CD4-positive, CD25-positive, alpha-beta regulatory T cell (primary cell): Measurements from ENCODE around the gene SEC14L2. TPM values are rescaled to one million over a fixed set of nuclear protein-coding genes. Genes with fewer than 3 reads are reported as not detected.

Source experiments
- ATAC-seq, 2 donors: fragments of 150-1000 bp; cut with Tn5 transposase; one replicate each; pipeline ENCODE4 v1.10.0; 2021; ENCODE audit warnings: low read depth in 2 of 2, moderate number of reproducible peaks in 2 of 2, moderate library complexity in 1 of 2
- DNase-seq, 3 donors: peaks; one replicate each; pipeline versions ENCODE4 v3.0.0 to v3.0.0-alpha.2; 2012 to 2022; ENCODE audit warnings: mixed read lengths in 1 of 3
- H3K27ac ChIP-seq: one replicate; pipeline ENCODE4 v1.7.0; 2013; ENCODE audit warnings: mild to moderate bottlenecking, low read length; ENCODE audit not compliant: insufficient read depth, poor library complexity, severe bottlenecking
- H3K27me3 ChIP-seq: one replicate; pipeline ENCODE4 v1.7.0; 2013; ENCODE audit warnings: low read length; ENCODE audit not compliant: control insufficient read depth, insufficient read depth
- H3K36me3 ChIP-seq: one replicate; pipeline ENCODE4 v1.7.0; 2013; ENCODE audit warnings: mild to moderate bottlenecking, low read length, moderate library complexity; ENCODE audit not compliant: control insufficient read depth, insufficient read depth
- H3K4me1 ChIP-seq: 2 replicates; pipeline ENCODE4 v1.7.0; 2013; ENCODE audit warnings: mild to moderate bottlenecking, low read length; ENCODE audit not compliant: insufficient read depth, control insufficient read depth, poor library complexity, severe bottlenecking
- H3K4me3 ChIP-seq: one replicate; pipeline ENCODE4 v1.7.0; 2013; ENCODE audit warnings: low read depth, mild to moderate bottlenecking, low read length, moderate library complexity
- H3K9me3 ChIP-seq, 2 experiments: 1 replicate in 1 of 2; 2 replicates in 1 of 2; pipeline ENCODE4 v1.7.0; 2013; ENCODE audit warnings: low read length in 2 of 2, mild to moderate bottlenecking in 1 of 2, moderate library complexity in 1 of 2; ENCODE audit not compliant: control insufficient read depth in 2 of 2
- H3K27ac Mint-ChIP-seq, 3 donors: one replicate each; pipeline ENCODE4 v1.8.0; 2020 to 2022; ENCODE audit warnings: mild to moderate bottlenecking in 3 of 3, mixed read lengths in 3 of 3, moderate library complexity in 2 of 3
- H3K27me3 Mint-ChIP-seq: one replicate; pipeline ENCODE4 v1.8.0; 2022; ENCODE audit warnings: mild to moderate bottlenecking, mixed read lengths
- H3K36me3 Mint-ChIP-seq: one replicate; pipeline ENCODE4 v1.8.0; 2020; ENCODE audit warnings: mixed read lengths
- H3K4me1 Mint-ChIP-seq, 4 donors: one replicate each; pipeline ENCODE4 v1.8.0; 2020 to 2022; ENCODE audit warnings: mixed read lengths in 4 of 4, mild to moderate bottlenecking in 1 of 4
- H3K4me3 Mint-ChIP-seq, 4 donors: one replicate each; pipeline ENCODE4 v1.8.0; 2020 to 2022; ENCODE audit warnings: mild to moderate bottlenecking in 4 of 4, mixed read lengths in 4 of 4, moderate library complexity in 3 of 4
- H3K9me3 Mint-ChIP-seq, 7 donors: one replicate each; pipeline ENCODE4 v1.8.0; 2020 to 2022; ENCODE audit warnings: mixed read lengths in 7 of 7, mild to moderate bottlenecking in 3 of 7, moderate library complexity in 2 of 7
- polyA plus RNA-seq, 4 donors: library from polyadenylated mRNA; unstranded; fragments of 300-500 nt; fragmentation: Illumina TruSeq; gene quantifications; one replicate each; pipeline ENCODE4 v1.2.3, GENCODE V29; 2021
- total RNA-seq: library from RNA; stranded (reverse); gene quantifications from one replicate; pipeline ENCODE4 v1.2.3, GENCODE V29; 2022

SEC14L2 gene
- 69.0 TPM for total RNA-seq
- polyA plus RNA-seq, result 1 to 10 TPM; 3.1 to 5.8 (median 3.7) TPM

GRCh38 chr22:30396871-30397655 is at the start of gene SEC14L2:
Gene SEC14L2 (plus strand): TSS chr22:30397018. CDS start chr22:30397117, 99 bp downstream.
- Mint-ChIP-seq H3K27me3 (peaks cover 24% of the 10 kb centered on the region), H3K27ac (peak within 1 kb of the TSS; percentile 38 to 76 (median 66)), H3K4me3 (peak within 1 kb of the TSS; percentile 80 to 94 (median 84)), H3K9me3 (peaks cover 0 to 1% (median 0%) of the 10 kb centered on the region in 7 donors), H3K4me1 (peaks cover 0 to 32% (median 20%) of the 10 kb centered on the region in 4 donors), H3K36me3 (no peaks in the 10 kb centered on the region)
- DNase-seq (peak; percentile 28 to 49 (median 38)), ATAC-seq (peak; percentile 35 to 60)
- H3K9me3 ChIP-seq, result no peaks in the 10 kb centered on the region
- H3K27me3 ChIP-seq, result peaks cover 5% of the 10 kb centered on the region
- peak within 1 kb of the TSS; percentile 54 for H3K4me3 ChIP-seq
- no peaks in the 10 kb centered on the region for H3K36me3 ChIP-seq
- peaks cover 27% of the 10 kb centered on the region for H3K4me1 ChIP-seq
- H3K27ac ChIP-seq, result no peak within 1 kb of the TSS

- H3K9me3 ChIP-seq, result no peaks in the 10 kb centered on the region
- peaks cover 7 to 70% (median 41%) of the 10 kb centered on the region in 4 donors for H3K4me1 Mint-ChIP-seq
- no peak overlapping the region for H3K4me3 ChIP-seq
- H3K36me3 ChIP-seq, result peaks cover 96% of the 10 kb centered on the region
- no peaks in the 10 kb centered on the region for H3K9me3 Mint-ChIP-seq
- no peak overlapping the region for H3K27ac ChIP-seq
- ATAC-seq, result no peak
- peak overlapping the region; percentile 4 to 84 (median 62) for H3K27ac Mint-ChIP-seq
- no peaks in the 10 kb centered on the region for H3K27me3 ChIP-seq
- peaks cover 33% of the 10 kb centered on the region for H3K4me1 ChIP-seq
- peaks cover 53% of the 10 kb centered on the region for H3K36me3 Mint-ChIP-seq
- DNase-seq, result no peak
- H3K27me3 Mint-ChIP-seq, result no peaks in the 10 kb centered on the region
- peak overlapping the region in 3 of 4 donors; percentile 36 to 56 (median 52) for H3K4me3 Mint-ChIP-seq
These were observed 49.4 kb upstream of the SEC14L2 start for GRCh38 chr22:30347255-30347892.

GRCh38 chr22:30348404-30348803 is 48.4 kb upstream of the SEC14L2 start:
- ATAC-seq (no peak), DNase-seq (no peak)
- Mint-ChIP-seq H3K4me1 (peaks cover 7 to 78% (median 46%) of the 10 kb centered on the region in 4 donors), H3K9me3 (no peaks in the 10 kb centered on the region), H3K27me3 (no peaks in the 10 kb centered on the region), H3K4me3 (no peak overlapping the region), H3K27ac (peak overlapping the region; percentile 2 to 91 (median 84)), H3K36me3 (peaks cover 54% of the 10 kb centered on the region)
- peak overlapping the region; percentile 18 for H3K27ac ChIP-seq
- H3K9me3 ChIP-seq, result no peaks in the 10 kb centered on the region
- H3K27me3 ChIP-seq, result no peaks in the 10 kb centered on the region
- peak overlapping the region; percentile 21 for H3K4me3 ChIP-seq
- H3K36me3 ChIP-seq, result peaks cover 93% of the 10 kb centered on the region
- H3K4me1 ChIP-seq, result peaks cover 33% of the 10 kb centered on the region

GRCh38 chr22:30348809-30349208 is 48.0 kb upstream of the SEC14L2 start:
- ATAC-seq, result no peak

GRCh38 chr22:30351226-30351625 is 45.6 kb upstream of the SEC14L2 start:
- no peaks in the 10 kb centered on the region for H3K27me3 ChIP-seq
- H3K27ac Mint-ChIP-seq, result no peak overlapping the region
- H3K9me3 ChIP-seq, result no peaks in the 10 kb centered on the region
- peaks cover 17 to 89% (median 67%) of the 10 kb centered on the region in 4 donors for H3K4me1 Mint-ChIP-seq
- peaks cover 59% of the 10 kb centered on the region for H3K4me1 ChIP-seq
- ATAC-seq, result no peak
- peaks cover 74% of the 10 kb centered on the region for H3K36me3 ChIP-seq
- H3K9me3 Mint-ChIP-seq, result no peaks in the 10 kb centered on the region
- no peaks in the 10 kb centered on the region for H3K27me3 Mint-ChIP-seq
- H3K4me3 Mint-ChIP-seq, result peak overlapping the region in 2 of 4 donors; percentile 61 to 72
- H3K4me3 ChIP-seq, result no peak overlapping the region
- DNase-seq, result no peak
- no peak overlapping the region for H3K27ac ChIP-seq
- peaks cover 49% of the 10 kb centered on the region for H3K36me3 Mint-ChIP-seq

More at GRCh38 chr22:30348809-30349208, 48.0 kb upstream of the SEC14L2 start:
- no peak for DNase-seq
- H3K27ac Mint-ChIP-seq, result peak overlapping the region; percentile 15 to 91 (median 84)
- H3K36me3 ChIP-seq, result peaks cover 92% of the 10 kb centered on the region
- H3K4me3 Mint-ChIP-seq, result no peak overlapping the region
- H3K27ac ChIP-seq, result peak overlapping the region; percentile 18
- H3K4me1 Mint-ChIP-seq, result peaks cover 11 to 82% (median 49%) of the 10 kb centered on the region in 4 donors
- H3K9me3 Mint-ChIP-seq, result no peaks in the 10 kb centered on the region
- peaks cover 35% of the 10 kb centered on the region for H3K4me1 ChIP-seq
- H3K36me3 Mint-ChIP-seq, result peaks cover 55% of the 10 kb centered on the region
- peak overlapping the region; percentile 21 for H3K4me3 ChIP-seq
- no peaks in the 10 kb centered on the region for H3K9me3 ChIP-seq
- H3K27me3 ChIP-seq, result no peaks in the 10 kb centered on the region
- H3K27me3 Mint-ChIP-seq, result no peaks in the 10 kb centered on the region

- DNase-seq (no peak), ATAC-seq (no peak)
- peaks cover 0 to 1% (median 0%) of the 10 kb centered on the region in 7 donors for H3K9me3 Mint-ChIP-seq
- peaks cover 43% of the 10 kb centered on the region for H3K36me3 ChIP-seq
- H3K27me3 ChIP-seq, result no peaks in the 10 kb centered on the region
- H3K4me1 ChIP-seq, result peaks cover 47% of the 10 kb centered on the region
- H3K27ac ChIP-seq, result peak overlapping the region; percentile 97
- H3K27ac Mint-ChIP-seq, result peak overlapping the region in 2 of 3 donors; percentile 12 to 98
- peaks cover 32% of the 10 kb centered on the region for H3K36me3 Mint-ChIP-seq
- H3K27me3 Mint-ChIP-seq, result peaks cover 4% of the 10 kb centered on the region
- H3K4me3 ChIP-seq, result peak overlapping the region; percentile 97
- peaks cover 21 to 77% (median 57%) of the 10 kb centered on the region in 4 donors for H3K4me1 Mint-ChIP-seq
- no peaks in the 10 kb centered on the region for H3K9me3 ChIP-seq
- H3K4me3 Mint-ChIP-seq, result peak overlapping the region; percentile 84 to 98 (median 97)
These were observed 42.2 kb upstream of the SEC14L2 start for GRCh38 chr22:30354644-30355043.

- peaks cover 0 to 1% (median 0%) of the 10 kb centered on the region in 7 donors for H3K9me3 Mint-ChIP-seq
- peak within 1 kb of the TSS; percentile 52 to 98 (median 97) for H3K27ac Mint-ChIP-seq
- Histone ChIP-seq H3K27ac (peak within 1 kb of the TSS; percentile 97), H3K4me1 (peaks cover 36% of the 10 kb centered on the region), H3K27me3 (no peaks in the 10 kb centered on the region), H3K4me3 (peak within 1 kb of the TSS; percentile 97), H3K36me3 (peaks cover 25% of the 10 kb centered on the region), H3K9me3 (no peaks in the 10 kb centered on the region)
- ATAC-seq, result peak; percentile 90 to 91
- peaks cover 4% of the 10 kb centered on the region for H3K27me3 Mint-ChIP-seq
- H3K4me3 Mint-ChIP-seq, result peak within 1 kb of the TSS; percentile 97 to 100 (median 98)
- peaks cover 14 to 60% (median 44%) of the 10 kb centered on the region in 4 donors for H3K4me1 Mint-ChIP-seq
- peak; percentile 84 to 94 (median 88) for DNase-seq
- peaks cover 22% of the 10 kb centered on the region for H3K36me3 Mint-ChIP-seq
These were observed 40.2 kb upstream of the SEC14L2 start, which contains the start of the genes CCDC157 and SF3A1 for GRCh38 chr22:30356449-30357235. Gene CCDC157 (plus strand): TSS chr22:30357007. CDS start chr22:30366001, 8,994 bp downstream. Gene SF3A1 (minus strand): TSS chr22:30356894. CDS start chr22:30356792, 102 bp downstream.
